Vagina (tissue), 2 donors: ENCODE data around the gene HOXB3.

Experiments
- POLR2AphosphoS5 ChIP-seq, 2 donors: sonication (generic); formaldehyde crosslinking; IDR thresholded peaks; one replicate each; pipeline ENCODE4 v1.9.0; 2017; ENCODE audit warnings: antibody characterized with exemption in 2 of 2, mild to moderate bottlenecking in 2 of 2, low read depth in 1 of 2; ENCODE audit not compliant: insufficient read depth in 1 of 2
- TF ChIP-seq, protein P1 (sequence below), 3 experiments: fragments of 450-650 bp in 2 of 3; fragments of 200-600 bp in 1 of 3; sonication (generic) in 1 of 3; IDR thresholded peaks; one replicate each; pipeline ENCODE4 v1.5.1; 2017 to 2019; ENCODE audit warnings: antibody characterized with exemption in 3 of 3, mild to moderate bottlenecking in 2 of 3, moderate library complexity in 2 of 3

DNA sequence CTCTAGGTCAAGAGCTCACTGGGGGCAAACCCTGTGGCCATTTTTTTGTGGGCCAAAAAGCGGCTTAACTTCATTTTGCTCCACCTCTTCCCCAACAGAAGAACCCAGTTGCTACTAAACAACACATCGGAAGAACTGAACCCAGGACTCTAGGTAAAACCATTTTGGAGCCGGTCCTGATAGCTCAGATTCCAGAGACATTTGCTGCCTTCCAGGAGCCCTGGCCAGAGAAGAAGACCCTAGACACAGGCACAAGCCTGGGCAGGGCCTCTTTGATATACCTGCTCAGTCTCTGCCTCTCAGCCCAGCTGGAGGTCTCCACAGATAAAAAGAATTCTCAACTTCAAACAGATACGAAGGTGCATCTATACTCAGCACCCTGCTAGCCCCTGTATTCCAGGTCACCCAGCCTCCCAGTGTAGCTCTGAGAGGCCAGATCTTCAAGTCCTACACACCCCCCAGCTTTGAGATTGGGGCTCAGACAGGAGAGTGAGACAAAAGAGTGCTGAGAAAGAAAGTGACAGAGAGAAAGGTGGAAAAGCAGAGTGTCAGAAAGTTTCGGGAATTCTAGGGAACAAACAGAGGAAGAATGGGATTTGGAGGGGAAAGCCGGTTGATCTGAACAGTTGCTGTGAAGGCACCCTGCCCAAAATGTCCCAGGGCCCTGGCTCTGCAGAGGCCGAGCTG, 42.7 kb upstream of the HOXB3 start:
- TF ChIP-seq, protein P1, sequence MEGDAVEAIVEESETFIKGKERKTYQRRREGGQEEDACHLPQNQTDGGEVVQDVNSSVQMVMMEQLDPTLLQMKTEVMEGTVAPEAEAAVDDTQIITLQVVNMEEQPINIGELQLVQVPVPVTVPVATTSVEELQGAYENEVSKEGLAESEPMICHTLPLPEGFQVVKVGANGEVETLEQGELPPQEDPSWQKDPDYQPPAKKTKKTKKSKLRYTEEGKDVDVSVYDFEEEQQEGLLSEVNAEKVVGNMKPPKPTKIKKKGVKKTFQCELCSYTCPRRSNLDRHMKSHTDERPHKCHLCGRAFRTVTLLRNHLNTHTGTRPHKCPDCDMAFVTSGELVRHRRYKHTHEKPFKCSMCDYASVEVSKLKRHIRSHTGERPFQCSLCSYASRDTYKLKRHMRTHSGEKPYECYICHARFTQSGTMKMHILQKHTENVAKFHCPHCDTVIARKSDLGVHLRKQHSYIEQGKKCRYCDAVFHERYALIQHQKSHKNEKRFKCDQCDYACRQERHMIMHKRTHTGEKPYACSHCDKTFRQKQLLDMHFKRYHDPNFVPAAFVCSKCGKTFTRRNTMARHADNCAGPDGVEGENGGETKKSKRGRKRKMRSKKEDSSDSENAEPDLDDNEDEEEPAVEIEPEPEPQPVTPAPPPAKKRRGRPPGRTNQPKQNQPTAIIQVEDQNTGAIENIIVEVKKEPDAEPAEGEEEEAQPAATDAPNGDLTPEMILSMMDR (IDR thresholded peaks at IDR 0.05), result no peak
- no peak for TF ChIP-seq POLR2AphosphoS5 (IDR thresholded peaks at IDR 0.05; ENCODE audit: insufficient read depth in 1 of 2, low read depth in 1 of 2)
